ENCODE results near the gene ABCC6.

- TF ChIP-seq CTCF (IDR thresholded peaks at IDR 0.05) = no peak
- no peak for TF ChIP-seq EZH2 (IDR thresholded peaks at IDR 0.05; ENCODE audit: borderline replicate concordance, insufficient read depth, low read depth, low read length, poor library complexity, severe bottlenecking)
Measured at GRCh38 chr16:16110111-16110490, 113.2 kb downstream of the ABCC6 start.
